Neutrophil (primary cell): ENCODE results near the gene PLCB3.

Source experiments
- H3K27ac ChIP-seq: fragments of 200-600 bp; sonication (generic); 2 replicates; pipeline ENCODE4 v1.5.1; 2016; ENCODE audit warnings: mild to moderate bottlenecking, moderate library complexity
- H3K27me3 ChIP-seq: fragments of 200-600 bp; sonication (generic); 2 replicates; pipeline ENCODE4 v1.6.0; 2016; ENCODE audit warnings: mild to moderate bottlenecking
- H3K36me3 ChIP-seq: fragments of 200-600 bp; sonication (generic); 2 replicates; pipeline ENCODE4 v1.5.1; 2017
- H3K4me1 ChIP-seq, 2 experiments: fragments of 200-600 bp in 1 of 2; sonication (generic) in 1 of 2; 1 replicate in 1 of 2; 2 replicates in 1 of 2; pipeline versions ENCODE4 v1.5.1 to v1.6.1; 2013 to 2016; ENCODE audit warnings: low read depth in 1 of 2, low read length in 1 of 2, mild to moderate bottlenecking in 1 of 2, moderate library complexity in 1 of 2; ENCODE audit not compliant: control insufficient read depth in 1 of 2, insufficient read depth in 1 of 2
- H3K4me3 ChIP-seq, 2 experiments: fragments of 200-600 bp in 1 of 2; sonication (generic) in 1 of 2; 1 replicate in 1 of 2; 2 replicates in 1 of 2; pipeline ENCODE4 v1.5.1; 2013 to 2016; ENCODE audit warnings: low read depth in 1 of 2, low read length in 1 of 2, mild to moderate bottlenecking in 1 of 2, moderate library complexity in 1 of 2
- H3K9me3 ChIP-seq: fragments of 200-600 bp; sonication (generic); 2 replicates; pipeline ENCODE4 v1.5.1; 2016
- CTCF ChIP-seq: fragments of 200-600 bp; sonication (generic); IDR thresholded peaks from 2 replicates; pipeline ENCODE4 v1.5.1; 2016; ENCODE audit warnings: antibody characterized with exemption

Gene PLCB3

DNA sequence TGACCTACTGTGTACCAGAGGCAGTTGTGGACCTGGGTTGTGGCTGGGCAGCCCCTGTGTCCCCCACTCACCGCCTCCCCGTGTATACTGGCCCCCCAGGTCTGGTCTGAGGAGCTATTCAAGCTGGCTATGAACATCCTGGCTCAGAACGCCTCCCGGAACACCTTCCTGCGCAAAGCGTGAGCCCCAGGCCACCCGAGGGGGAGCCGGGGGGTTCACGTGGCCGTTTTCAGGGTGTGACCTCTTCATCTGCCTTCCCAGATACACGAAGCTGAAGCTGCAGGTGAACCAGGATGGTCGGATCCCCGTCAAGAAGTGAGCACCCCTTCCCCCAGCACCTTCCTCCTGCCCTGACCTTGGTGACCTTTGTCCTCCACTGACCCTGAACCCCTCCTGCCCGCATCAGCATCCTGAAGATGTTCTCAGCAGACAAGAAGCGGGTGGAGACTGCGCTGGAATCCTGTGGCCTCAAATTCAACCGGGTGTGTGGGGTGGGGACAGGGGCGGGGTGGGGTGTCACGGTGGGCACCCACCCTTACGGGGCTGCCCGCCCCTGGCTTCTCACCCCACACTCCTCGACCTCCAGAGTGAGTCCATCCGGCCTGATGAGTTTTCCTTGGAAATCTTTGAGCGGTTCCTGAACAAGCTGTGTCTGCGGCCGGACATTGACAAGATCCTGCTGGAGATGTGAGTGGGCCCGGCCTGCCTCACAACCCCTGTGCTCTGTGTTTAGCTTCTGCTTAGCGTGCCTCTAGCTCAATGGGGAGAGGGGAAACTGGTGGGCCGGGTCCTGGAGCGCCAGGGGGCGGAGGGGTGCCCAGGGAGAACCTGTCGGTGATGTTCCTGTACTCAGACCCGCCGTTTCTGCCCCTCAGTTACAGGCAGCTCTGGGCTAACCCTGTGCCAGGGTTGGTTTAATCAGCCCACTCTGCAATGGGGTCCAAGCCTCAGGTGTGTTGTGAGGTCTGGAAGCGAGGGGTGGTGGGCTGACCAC is 4.1 kb downstream of the PLCB3 start:
- no peak overlapping the region for H3K4me3 ChIP-seq
- H3K27ac ChIP-seq, result no peak overlapping the region
- no peak for TF ChIP-seq CTCF
- H3K4me1 ChIP-seq, result peaks cover 21 to 25% of the 10 kb centered on the region in 2 experiments
- peaks cover 5% of the 10 kb centered on the region for H3K27me3 ChIP-seq
- H3K9me3 ChIP-seq, result no peaks in the 10 kb centered on the region
- H3K36me3 ChIP-seq, result peaks cover 37% of the 10 kb centered on the region

- H3K9me3 ChIP-seq, result no peaks in the 10 kb centered on the region
- H3K27me3 ChIP-seq, result no peaks in the 10 kb centered on the region
- TF ChIP-seq CTCF, result no peak
- no peak overlapping the region for H3K27ac ChIP-seq
- no peak overlapping the region for H3K4me3 ChIP-seq
- H3K36me3 ChIP-seq, result peaks cover 37% of the 10 kb centered on the region
- peaks cover 14 to 17% of the 10 kb centered on the region in 2 experiments for H3K4me1 ChIP-seq
These were observed 5.0 kb downstream of the PLCB3 start for GRCh38 chr11:64256300-64256699.

DNA sequence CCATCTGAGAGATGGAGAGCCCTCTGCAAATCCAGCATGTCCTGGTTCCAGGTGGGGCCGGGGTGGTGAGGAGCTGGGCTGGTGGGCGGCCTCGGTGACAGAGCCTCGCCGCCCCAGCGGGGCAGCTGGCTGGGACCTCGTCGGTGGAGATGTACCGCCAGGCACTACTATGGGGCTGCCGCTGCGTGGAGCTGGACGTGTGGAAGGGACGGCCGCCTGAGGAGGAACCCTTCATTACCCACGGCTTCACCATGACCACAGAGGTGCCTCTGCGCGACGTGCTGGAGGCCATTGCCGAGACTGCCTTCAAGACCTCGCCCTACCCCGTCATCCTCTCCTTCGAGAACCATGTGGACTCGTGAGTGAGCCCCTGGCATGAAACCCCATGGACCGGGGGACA is 7.0 kb downstream of the PLCB3 start:
- Histone ChIP-seq H3K4me3 (no peak overlapping the region), H3K27ac (no peak overlapping the region), H3K4me1 (no peaks in the 10 kb centered on the region), H3K9me3 (no peaks in the 10 kb centered on the region), H3K27me3 (no peaks in the 10 kb centered on the region), H3K36me3 (peaks cover 57% of the 10 kb centered on the region)
- no peak for TF ChIP-seq CTCF

DNA sequence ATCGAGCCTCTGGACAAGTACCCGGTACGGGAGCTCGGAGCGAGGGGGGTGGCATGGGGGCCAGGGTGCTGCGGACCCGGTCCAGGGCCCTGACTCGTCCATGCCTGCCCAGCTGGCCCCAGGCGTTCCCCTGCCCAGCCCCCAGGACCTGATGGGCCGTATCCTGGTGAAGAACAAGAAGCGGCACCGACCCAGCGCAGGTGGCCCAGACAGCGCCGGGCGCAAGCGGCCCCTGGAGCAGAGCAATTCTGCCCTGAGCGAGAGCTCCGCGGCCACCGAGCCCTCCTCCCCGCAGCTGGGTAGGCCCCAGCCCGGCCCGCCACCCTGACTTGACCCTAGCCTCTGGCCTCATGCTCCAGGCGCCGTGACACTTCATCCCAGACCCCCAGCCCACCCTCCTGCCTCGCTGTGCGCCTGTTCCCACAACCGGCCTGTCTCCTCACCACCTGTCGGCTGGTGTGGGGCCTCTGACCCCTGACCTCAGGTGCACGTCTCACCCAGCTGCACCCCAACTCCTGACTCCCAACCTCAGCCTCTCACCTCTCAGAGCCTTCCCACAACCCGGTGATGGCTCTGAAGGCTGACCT is 7.7 kb downstream of the PLCB3 start:
- Histone ChIP-seq H3K36me3 (peaks cover 64% of the 10 kb centered on the region), H3K9me3 (no peaks in the 10 kb centered on the region), H3K4me1 (no peaks in the 10 kb centered on the region), H3K27me3 (no peaks in the 10 kb centered on the region), H3K4me3 (no peak overlapping the region), H3K27ac (no peak overlapping the region)
- TF ChIP-seq CTCF, result no peak

GRCh38 chr11:64259533-64260067 is 8.3 kb downstream of the PLCB3 start:
- Histone ChIP-seq H3K4me3 (no peak overlapping the region), H3K36me3 (peaks cover 67% of the 10 kb centered on the region), H3K4me1 (no peaks in the 10 kb centered on the region), H3K9me3 (no peaks in the 10 kb centered on the region), H3K27ac (no peak overlapping the region), H3K27me3 (no peaks in the 10 kb centered on the region)
- TF ChIP-seq CTCF, result no peak
